GM12891 (cell line): ENCODE data around the gene POU2F1.
"Not testable (repeated sequence)": the region's sequence is repeated elsewhere in the genome, so short reads cannot be mapped to it uniquely, and the experiment has no call there.

Experiments
- DNase-seq: peaks from one replicate; pipeline ENCODE4 v3.0.0; 2011; ENCODE audit warnings: low spot score; ENCODE audit not compliant: insufficient read length
- FAIRE-seq: peaks from 2 replicates; lab custom pipeline; 2011; peaks lifted over from hg19 to GRCh38; lab: Jason Lieb, UNC
- PAX5 ChIP-seq: IDR thresholded peaks from 2 replicates; pipeline ENCODE4 v1.6.1; 2011; ENCODE audit warnings: low read length, moderate library complexity, mild to moderate bottlenecking; ENCODE audit not compliant: insufficient read depth, severe bottlenecking
- POLR2A ChIP-seq: IDR thresholded peaks from 2 replicates; pipeline ENCODE4 v1.6.1; 2011; ENCODE audit warnings: low read depth, low read length, control low read depth
- POLR2AphosphoS5 ChIP-seq: IDR thresholded peaks from 2 replicates; pipeline ENCODE4 v1.6.1; 2011; ENCODE audit warnings: low read depth, low read length, control low read depth
- POU2F2 ChIP-seq: IDR thresholded peaks from 2 replicates; pipeline ENCODE4 v1.6.1; 2011; ENCODE audit warnings: low read depth, mild to moderate bottlenecking, control low read depth, low read length, moderate library complexity
- SPI1 ChIP-seq: IDR thresholded peaks from 2 replicates; pipeline ENCODE4 v1.6.1; 2011; ENCODE audit warnings: low read depth, low read length, control low read depth
- TAF1 ChIP-seq: IDR thresholded peaks from 2 replicates; pipeline ENCODE4 v1.6.1; 2011; ENCODE audit warnings: low read depth, low read length, control low read depth

POU2F1 gene

DNA sequence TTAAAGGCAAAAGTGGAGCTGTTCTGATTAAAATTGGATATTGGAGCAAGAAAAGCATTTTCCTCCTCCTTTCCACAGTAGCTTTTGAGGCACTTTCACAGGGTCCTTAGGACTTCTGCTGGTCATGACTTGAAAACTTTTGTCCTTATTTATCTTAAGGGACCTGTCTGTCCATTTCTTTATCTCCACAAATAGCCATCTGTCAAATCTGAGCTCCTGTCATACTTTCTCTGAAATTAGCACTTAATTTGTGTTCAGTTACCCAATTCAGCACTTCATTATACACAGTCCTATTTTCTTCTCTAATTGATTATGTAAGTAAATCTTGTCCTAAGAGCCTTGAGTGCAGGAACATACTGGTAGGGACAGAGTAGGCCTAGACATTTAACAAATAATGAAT is 9.8 kb downstream of the POU2F1 start:
- no peak for FAIRE-seq

DNA sequence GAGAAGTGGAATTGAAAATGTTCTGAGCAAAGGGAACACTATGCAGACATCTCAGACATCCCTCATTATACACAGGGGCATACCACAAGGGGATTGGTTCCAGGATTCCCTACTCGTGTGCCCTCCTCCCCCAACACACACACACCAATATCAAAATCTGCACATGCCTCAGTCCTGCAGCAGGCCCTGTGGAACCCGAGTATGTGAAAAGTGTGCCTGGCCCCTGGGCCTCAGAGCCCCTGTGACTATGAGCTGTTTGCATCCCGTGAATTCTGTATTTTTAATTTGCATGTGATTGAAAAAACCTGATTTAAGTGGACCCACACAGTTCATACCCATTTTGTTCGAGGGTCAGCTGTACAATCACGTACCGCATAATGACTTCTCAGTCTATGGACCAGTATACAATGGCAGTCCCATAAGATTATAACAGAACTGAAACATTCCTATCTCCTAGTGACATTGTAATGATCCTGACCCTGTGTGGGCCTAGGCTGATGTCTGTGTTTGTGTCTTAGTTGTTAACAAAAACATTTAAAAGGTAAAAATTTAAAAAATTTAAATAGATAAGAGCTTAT is 11.3 kb downstream of the POU2F1 start:
- no peak for FAIRE-seq

More for the DNA sequence above, 9.8 kb downstream of the POU2F1 start:
- DNase-seq, result no peak
- TF ChIP-seq POLR2AphosphoS5, result no peak
- no peak for TF ChIP-seq SPI1
- no peak for TF ChIP-seq POLR2A
- TF ChIP-seq POU2F2, result no peak
- no peak for TF ChIP-seq PAX5
- no peak for TF ChIP-seq TAF1

DNA sequence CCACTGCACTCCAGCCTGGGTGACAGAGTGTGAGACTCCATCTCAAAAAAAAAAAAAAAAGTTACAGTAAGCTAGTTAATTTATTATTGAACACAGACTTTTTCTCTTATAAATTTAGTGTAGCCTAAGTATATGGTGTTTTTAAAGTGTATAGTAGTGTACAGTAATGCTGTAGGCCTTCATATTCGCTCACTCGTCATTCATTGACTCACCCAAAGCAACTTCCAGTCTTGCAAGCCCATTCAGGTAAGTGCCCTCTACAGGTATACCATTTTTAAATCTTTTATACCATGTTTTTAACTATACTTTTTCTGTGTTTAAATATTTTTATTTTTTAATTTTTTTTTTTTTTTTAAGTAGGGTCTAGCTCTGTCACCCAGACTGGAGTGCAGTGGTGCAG is 12.1 kb downstream of the POU2F1 start:
- TF ChIP-seq TAF1 (no peak), POU2F2 (no peak), POLR2AphosphoS5 (no peak), SPI1 (no peak), POLR2A (no peak), PAX5 (no peak)
- FAIRE-seq (no peak), DNase-seq (no peak)

More for the DNA sequence above, 11.3 kb downstream of the POU2F1 start:
- TF ChIP-seq POLR2AphosphoS5, result no peak
- TF ChIP-seq POLR2A, result no peak
- TF ChIP-seq TAF1, result no peak
- no peak for TF ChIP-seq PAX5
- DNase-seq, result no peak

DNA sequence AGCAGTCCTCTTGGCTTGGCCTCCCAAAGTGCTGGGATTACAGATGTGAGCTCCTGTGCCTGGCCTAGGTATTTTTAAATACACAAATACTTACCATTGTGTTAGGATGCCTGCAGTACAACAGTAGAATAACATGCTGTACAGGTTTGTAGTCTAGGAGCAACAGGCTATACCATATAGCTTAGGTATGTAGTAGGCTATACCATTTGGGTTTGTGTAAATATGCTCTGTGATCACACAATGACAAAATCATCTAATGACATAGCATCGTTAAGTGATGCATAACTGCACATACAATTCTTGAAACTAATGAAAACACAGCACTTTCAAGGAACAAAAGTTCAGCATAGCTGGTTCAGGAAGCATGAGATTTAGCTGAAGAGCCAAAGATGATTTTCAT is 12.7 kb downstream of the POU2F1 start:
- no peak for FAIRE-seq
- TF ChIP-seq POLR2A, result no peak
- no peak for TF ChIP-seq SPI1
- TF ChIP-seq TAF1, result no peak
- no peak for TF ChIP-seq POU2F2
- TF ChIP-seq PAX5, result no peak
- TF ChIP-seq POLR2AphosphoS5, result no peak
- DNase-seq, result no peak

DNA sequence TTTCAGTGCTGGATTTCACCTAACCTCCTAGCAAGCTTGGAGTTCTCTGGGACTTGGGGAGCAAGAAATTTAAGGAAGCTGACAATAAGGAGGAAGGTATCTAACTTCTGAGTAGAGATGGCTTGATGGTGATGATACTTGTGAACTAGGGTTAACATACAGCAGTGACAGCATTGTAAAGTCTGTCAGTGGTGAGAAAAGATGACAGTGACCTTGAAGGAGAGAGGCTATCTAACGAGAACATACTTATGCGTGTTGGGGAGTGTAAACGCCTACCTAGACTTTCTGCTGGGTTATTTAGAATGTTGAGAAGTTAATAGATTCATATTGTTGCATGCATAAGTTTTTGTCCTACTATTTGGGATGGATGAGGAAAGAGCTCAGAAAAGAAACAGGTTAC is 16.3 kb downstream of the POU2F1 start:
- TF ChIP-seq PAX5 (no peak), POLR2A (no peak), POU2F2 (no peak)
- DNase-seq (no peak), FAIRE-seq (no peak)

DNA sequence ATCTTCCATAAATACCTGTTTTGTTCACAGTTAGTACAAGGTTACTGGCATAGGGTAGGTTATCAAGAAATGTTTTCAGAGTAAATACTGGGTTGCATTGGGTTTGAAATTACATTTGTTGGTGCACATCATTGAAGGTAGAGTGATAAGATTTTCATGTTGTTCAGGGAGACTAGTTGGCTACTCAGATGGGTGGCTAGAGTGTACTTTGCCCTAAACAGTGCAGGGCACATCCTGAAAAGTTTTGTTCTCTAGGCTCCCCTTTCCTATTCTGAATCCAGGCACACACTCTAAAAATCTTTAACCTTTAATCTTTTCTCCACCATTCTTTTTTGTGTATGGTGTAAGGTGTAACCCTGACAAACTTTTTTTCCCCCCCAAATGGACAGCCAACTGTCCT is 18.0 kb downstream of the POU2F1 start:
- TF ChIP-seq POLR2AphosphoS5, result no peak
- TF ChIP-seq SPI1, result no peak
- no peak for TF ChIP-seq PAX5
- TF ChIP-seq TAF1, result no peak
- TF ChIP-seq POLR2A, result no peak
- TF ChIP-seq POU2F2, result no peak
- FAIRE-seq (no peak), DNase-seq (no peak)

- DNase-seq, result no peak
- FAIRE-seq, result no peak
- TF ChIP-seq POU2F2, result no peak
- TF ChIP-seq TAF1, result no peak
- TF ChIP-seq SPI1, result no peak
- no peak for TF ChIP-seq PAX5
These were observed 18.6 kb downstream of the POU2F1 start for GRCh38 chr1:167239257-167239656.

GRCh38 chr1:167244244-167244643 is 23.6 kb downstream of the POU2F1 start:
- DNase-seq, result no peak
- no peak for TF ChIP-seq POLR2AphosphoS5
- no peak for TF ChIP-seq POLR2A
- TF ChIP-seq SPI1, result no peak
- no peak for TF ChIP-seq POU2F2
- no peak for TF ChIP-seq TAF1
- no peak for TF ChIP-seq PAX5
- FAIRE-seq, result peak; percentile 31

DNA sequence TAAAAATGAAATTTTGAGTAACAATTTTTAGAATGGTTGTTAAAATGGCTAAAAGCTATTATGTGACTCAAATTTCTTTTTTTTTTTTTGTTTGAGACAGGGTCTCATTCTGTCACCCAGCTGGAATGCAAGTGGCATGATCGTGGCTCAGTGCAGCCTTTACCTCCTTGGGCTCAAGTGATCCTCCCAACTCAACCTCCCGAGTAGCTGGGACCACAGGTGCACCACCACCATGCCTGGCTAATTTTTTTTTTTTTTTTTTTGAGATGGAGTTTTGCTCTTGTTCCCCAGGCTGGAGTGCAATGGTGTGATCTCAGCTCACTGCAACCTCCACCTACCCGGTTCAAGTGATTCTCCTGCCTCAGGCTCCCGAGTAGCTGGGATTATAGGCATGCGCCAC is 24.5 kb downstream of the POU2F1 start:
- not testable (repeated sequence) for FAIRE-seq, DNase-seq

DNA sequence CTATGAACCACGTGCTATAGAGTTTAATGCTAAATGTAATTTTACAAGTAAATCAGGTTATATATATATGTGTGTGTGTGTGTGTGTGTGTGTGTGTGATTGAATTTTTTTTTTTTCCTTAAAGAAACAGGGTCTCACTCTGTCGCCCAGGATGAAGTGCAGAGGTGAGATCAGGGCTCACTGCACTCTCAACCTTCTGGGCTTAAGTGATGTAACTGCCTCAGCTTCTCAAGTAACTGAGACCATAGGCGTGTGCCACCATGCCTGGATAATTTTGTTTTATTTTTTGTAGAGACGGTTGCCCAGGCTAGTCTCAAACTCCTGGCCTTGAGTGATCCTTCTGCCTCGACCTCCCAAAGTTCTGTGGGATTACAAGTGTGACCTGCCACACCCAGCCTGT is 26.3 kb downstream of the POU2F1 start:
- TF ChIP-seq POLR2A, result no peak
- TF ChIP-seq TAF1, result no peak
- TF ChIP-seq POLR2AphosphoS5, result no peak
- TF ChIP-seq SPI1, result no peak
- no peak for TF ChIP-seq POU2F2
- no peak for TF ChIP-seq PAX5
- FAIRE-seq, result no peak

GRCh38 chr1:167247754-167248153 is 27.1 kb downstream of the POU2F1 start:
- FAIRE-seq (no peak), DNase-seq (no peak)
- TF ChIP-seq SPI1, result no peak
- no peak for TF ChIP-seq POU2F2
- TF ChIP-seq TAF1, result no peak

More for the DNA sequence above, 26.3 kb downstream of the POU2F1 start:
- no peak for DNase-seq
